DND-41 (cell line): ENCODE data around the gene FYB2.

Source experiments
- EZH2 ChIP-seq: IDR thresholded peaks from 3 replicates; pipeline ENCODE4 v1.6.1; 2012; ENCODE audit warnings: borderline replicate concordance, low read depth, mild to moderate bottlenecking, moderate library complexity, low read length, inconsistent platforms; ENCODE audit not compliant: severe bottlenecking
- TF ChIP-seq, protein P1 (sequence below): IDR thresholded peaks from 2 replicates; pipeline ENCODE4 v1.5.1; 2012; ENCODE audit warnings: borderline replicate concordance, low read length, moderate library complexity, mild to moderate bottlenecking; ENCODE audit not compliant: poor library complexity, severe bottlenecking; ENCODE audit errors: extremely low read depth

DNA sequence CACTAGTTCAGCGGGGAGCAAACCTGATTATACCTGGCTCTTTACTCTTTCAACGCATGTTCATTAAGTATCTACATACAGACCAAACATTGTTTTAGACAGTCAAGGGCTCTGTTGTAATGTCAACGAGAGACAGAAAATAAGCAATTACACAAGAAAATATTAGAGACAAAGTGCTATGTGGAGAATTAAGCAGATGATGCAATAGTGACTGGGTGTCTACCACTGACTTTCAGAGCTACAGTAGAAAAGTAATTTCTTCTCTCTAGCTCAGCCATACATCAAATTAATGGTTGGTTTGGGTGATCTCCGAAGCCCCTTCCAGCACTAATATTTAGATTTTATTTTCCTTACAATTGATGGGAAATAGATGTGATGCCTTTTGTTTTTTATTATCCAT, 23.3 kb downstream of the FYB2 start:
- TF ChIP-seq, protein P1, sequence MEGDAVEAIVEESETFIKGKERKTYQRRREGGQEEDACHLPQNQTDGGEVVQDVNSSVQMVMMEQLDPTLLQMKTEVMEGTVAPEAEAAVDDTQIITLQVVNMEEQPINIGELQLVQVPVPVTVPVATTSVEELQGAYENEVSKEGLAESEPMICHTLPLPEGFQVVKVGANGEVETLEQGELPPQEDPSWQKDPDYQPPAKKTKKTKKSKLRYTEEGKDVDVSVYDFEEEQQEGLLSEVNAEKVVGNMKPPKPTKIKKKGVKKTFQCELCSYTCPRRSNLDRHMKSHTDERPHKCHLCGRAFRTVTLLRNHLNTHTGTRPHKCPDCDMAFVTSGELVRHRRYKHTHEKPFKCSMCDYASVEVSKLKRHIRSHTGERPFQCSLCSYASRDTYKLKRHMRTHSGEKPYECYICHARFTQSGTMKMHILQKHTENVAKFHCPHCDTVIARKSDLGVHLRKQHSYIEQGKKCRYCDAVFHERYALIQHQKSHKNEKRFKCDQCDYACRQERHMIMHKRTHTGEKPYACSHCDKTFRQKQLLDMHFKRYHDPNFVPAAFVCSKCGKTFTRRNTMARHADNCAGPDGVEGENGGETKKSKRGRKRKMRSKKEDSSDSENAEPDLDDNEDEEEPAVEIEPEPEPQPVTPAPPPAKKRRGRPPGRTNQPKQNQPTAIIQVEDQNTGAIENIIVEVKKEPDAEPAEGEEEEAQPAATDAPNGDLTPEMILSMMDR: no peak
- TF ChIP-seq EZH2: no peak
